Spleen (tissue), 7 donors: ENCODE data around the gene HYCC1.

Source experiments
- POLR2A ChIP-seq, 3 donors: fragments of 450-650 bp; IDR thresholded peaks; one replicate each; pipeline ENCODE4 v1.5.1; 2017; ENCODE audit warnings: antibody characterized with exemption in 3 of 3, mild to moderate bottlenecking in 1 of 3
- POLR2AphosphoS5 ChIP-seq, 3 donors: sonication (generic); formaldehyde crosslinking; IDR thresholded peaks; one replicate each; pipeline ENCODE4 v1.5.1; 2017; ENCODE audit warnings: antibody characterized with exemption in 3 of 3
- TF ChIP-seq, protein P1 (sequence below), 11 experiments: fragments of 200-600 bp in 7 of 11; fragments of 450-650 bp in 4 of 11; sonication (generic) in 4 of 11; IDR thresholded peaks in 8 of 11; conservative IDR thresholded peaks in 3 of 11; 1 replicate in 7 of 11; 2 replicates in 4 of 11; pipeline versions ENCODE4 v1.4.0 to v1.8.0; 2016 to 2021; ENCODE audit warnings: antibody characterized with exemption in 11 of 11, inconsistent platforms in 4 of 11, mild to moderate bottlenecking in 1 of 11
- donor health status: DM: no; HTN: no; CAD: no; lungs with moderate emphysema.
- donor health status: DM: no; HTN: no; CAD: no.
- donor health status: DM: no; HTN: no; CAD: no.

DNA sequence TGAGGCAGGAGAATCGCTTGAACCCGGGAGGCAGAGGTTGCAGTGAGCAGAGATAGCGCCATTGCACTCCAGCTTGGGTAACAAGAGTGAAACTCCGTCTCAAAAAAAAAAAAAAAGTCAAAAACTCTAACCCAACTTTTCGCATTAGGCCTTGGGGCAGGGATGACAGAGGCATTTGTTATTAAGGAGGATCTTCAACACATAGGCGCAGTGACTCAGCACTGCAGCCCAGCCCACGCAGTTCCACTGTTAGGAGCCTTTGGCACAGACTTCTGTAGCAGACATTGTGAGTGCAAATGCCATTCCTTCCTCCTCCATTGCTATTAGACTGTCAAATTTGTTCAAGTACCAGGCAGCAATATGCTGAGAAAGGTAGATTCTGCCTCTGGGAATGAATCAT is 48.5 kb upstream of the HYCC1 start:
- TF ChIP-seq, protein P1, sequence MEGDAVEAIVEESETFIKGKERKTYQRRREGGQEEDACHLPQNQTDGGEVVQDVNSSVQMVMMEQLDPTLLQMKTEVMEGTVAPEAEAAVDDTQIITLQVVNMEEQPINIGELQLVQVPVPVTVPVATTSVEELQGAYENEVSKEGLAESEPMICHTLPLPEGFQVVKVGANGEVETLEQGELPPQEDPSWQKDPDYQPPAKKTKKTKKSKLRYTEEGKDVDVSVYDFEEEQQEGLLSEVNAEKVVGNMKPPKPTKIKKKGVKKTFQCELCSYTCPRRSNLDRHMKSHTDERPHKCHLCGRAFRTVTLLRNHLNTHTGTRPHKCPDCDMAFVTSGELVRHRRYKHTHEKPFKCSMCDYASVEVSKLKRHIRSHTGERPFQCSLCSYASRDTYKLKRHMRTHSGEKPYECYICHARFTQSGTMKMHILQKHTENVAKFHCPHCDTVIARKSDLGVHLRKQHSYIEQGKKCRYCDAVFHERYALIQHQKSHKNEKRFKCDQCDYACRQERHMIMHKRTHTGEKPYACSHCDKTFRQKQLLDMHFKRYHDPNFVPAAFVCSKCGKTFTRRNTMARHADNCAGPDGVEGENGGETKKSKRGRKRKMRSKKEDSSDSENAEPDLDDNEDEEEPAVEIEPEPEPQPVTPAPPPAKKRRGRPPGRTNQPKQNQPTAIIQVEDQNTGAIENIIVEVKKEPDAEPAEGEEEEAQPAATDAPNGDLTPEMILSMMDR (IDR thresholded peaks at IDR 0.05 in 8 of 11, conservative IDR thresholded peaks at IDR 0.05 in 3 of 11), result no peak
- TF ChIP-seq POLR2AphosphoS5 (IDR thresholded peaks at IDR 0.05) (no peak), POLR2A (IDR thresholded peaks at IDR 0.05) (no peak)
